OCI-LY3 (cell line): ENCODE data around the gene ARHGAP40.

Experiments used
- H2AFZ ChIP-seq: fragments of 200-600, 300-600 bp; shearing (Covaris generic); 2 replicates; pipeline ENCODE4 v1.6.0; 2014; ENCODE audit warnings: antibody characterized with exemption, low read depth, low read length
- H3K27ac ChIP-seq: fragments of 200-600, 300-600 bp; sonication (generic); 2 replicates; pipeline ENCODE4 v1.5.1; 2014; ENCODE audit warnings: mild to moderate bottlenecking, low read length, moderate library complexity, mixed read lengths
- H3K27me3 ChIP-seq: fragments of 200-600, 300-600 bp; sonication (generic); 2 replicates; pipeline ENCODE4 v1.6.1; 2014; ENCODE audit warnings: low read depth, low read length, mixed read lengths
- H3K36me3 ChIP-seq: fragments of 200-600, 300-600 bp; sonication (generic); replicated peaks from 2 replicates; pipeline ENCODE3; 2014; ENCODE audit warnings: low read depth, low read length, mixed read lengths
- H3K4me1 ChIP-seq: fragments of 300-600, 200-600 bp; sonication (generic); 2 replicates; pipeline ENCODE4 v1.6.1; 2014; ENCODE audit warnings: low read length, mixed read lengths
- H3K4me2 ChIP-seq: fragments of 200-600, 300-600 bp; sonication (generic); 2 replicates; pipeline ENCODE4 v1.6.1; 2014; ENCODE audit warnings: low read length, mixed read lengths
- H3K4me3 ChIP-seq: fragments of 300-600, 200-600 bp; sonication (generic); 2 replicates; pipeline ENCODE4 v1.5.1; 2014; ENCODE audit warnings: antibody characterized with exemption, mild to moderate bottlenecking, low read length, moderate library complexity
- H3K79me2 ChIP-seq: fragments of 300-600, 200-600 bp; shearing (Covaris generic); 2 replicates; pipeline ENCODE4 v1.6.1; 2014; ENCODE audit warnings: mild to moderate bottlenecking, low read length, mixed read lengths
- H3K9ac ChIP-seq: fragments of 300-600, 200-600 bp; shearing (Covaris generic); 2 replicates; pipeline ENCODE4 v1.6.0; 2014; ENCODE audit warnings: mild to moderate bottlenecking, low read length, moderate library complexity
- H3K9me3 ChIP-seq: fragments of 200-600, 300-600 bp; shearing (Covaris generic); 2 replicates; pipeline ENCODE4 v1.6.1; 2014; ENCODE audit warnings: low read length, mixed read lengths; ENCODE audit not compliant: insufficient read depth
- H4K20me1 ChIP-seq: fragments of 200-600, 300-600 bp; sonication (generic); 2 replicates; pipeline ENCODE4 v1.6.1; 2016; ENCODE audit warnings: low read length, mixed read lengths; ENCODE audit not compliant: insufficient read depth
- EZH2phosphoT487 ChIP-seq: fragments of 200-600 bp; shearing (Covaris generic); IDR thresholded peaks from 2 replicates; pipeline ENCODE4 v1.6.1; 2018; ENCODE audit warnings: antibody characterized with exemption, mixed run types, low read depth
- TF ChIP-seq, protein P1 (sequence below): fragments of 200-600, 300-600 bp; sonication (generic); IDR thresholded peaks from 2 replicates; pipeline ENCODE4 v1.5.1; 2014; ENCODE audit warnings: antibody characterized with exemption, low read length, low read depth

Gene ARHGAP40

DNA sequence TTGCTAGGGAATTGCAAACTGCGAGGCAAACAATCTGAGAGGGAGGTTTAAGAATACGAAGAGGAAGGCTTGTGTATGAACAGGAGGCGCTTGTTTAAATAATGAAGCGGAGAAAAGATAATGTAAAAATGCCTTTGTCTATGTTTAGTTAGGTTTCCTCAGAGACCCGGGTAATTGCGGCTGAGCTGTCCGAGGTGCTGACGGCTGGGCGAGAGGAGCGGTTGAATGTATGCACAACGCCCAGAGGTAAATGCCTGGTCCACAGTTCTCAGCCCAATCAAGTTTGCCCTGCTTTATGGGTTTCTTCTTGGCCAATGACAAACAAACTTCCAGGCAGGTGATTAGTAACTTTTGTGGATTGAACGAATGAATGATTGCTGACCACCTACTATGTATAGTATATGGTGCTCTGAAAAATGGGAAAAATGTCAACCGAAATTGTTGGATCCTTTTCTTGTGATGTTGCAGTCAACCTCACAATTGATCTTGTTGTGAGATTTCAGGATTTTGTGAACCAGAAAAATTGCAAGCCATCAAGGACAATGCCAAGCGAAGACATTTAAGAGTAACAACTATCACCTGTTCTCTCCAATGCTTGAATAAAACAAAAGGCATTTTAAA is 84.4 kb downstream of the ARHGAP40 start:
- no peak overlapping the region for H3K4me2 ChIP-seq
- H3K27me3 ChIP-seq = peaks cover 67% of the 10 kb centered on the region
- no peak overlapping the region for H3K4me3 ChIP-seq
- no peaks in the 10 kb centered on the region for H3K36me3 ChIP-seq
- no peak overlapping the region for H3K9ac ChIP-seq
- H3K27ac ChIP-seq = no peak overlapping the region
- no peaks in the 10 kb centered on the region for H3K79me2 ChIP-seq
- no peaks in the 10 kb centered on the region for H3K4me1 ChIP-seq
- no peaks in the 10 kb centered on the region for H3K9me3 ChIP-seq
- H2AFZ ChIP-seq = no peak overlapping the region
- TF ChIP-seq EZH2phosphoT487 = no peak
- TF ChIP-seq, protein P1, sequence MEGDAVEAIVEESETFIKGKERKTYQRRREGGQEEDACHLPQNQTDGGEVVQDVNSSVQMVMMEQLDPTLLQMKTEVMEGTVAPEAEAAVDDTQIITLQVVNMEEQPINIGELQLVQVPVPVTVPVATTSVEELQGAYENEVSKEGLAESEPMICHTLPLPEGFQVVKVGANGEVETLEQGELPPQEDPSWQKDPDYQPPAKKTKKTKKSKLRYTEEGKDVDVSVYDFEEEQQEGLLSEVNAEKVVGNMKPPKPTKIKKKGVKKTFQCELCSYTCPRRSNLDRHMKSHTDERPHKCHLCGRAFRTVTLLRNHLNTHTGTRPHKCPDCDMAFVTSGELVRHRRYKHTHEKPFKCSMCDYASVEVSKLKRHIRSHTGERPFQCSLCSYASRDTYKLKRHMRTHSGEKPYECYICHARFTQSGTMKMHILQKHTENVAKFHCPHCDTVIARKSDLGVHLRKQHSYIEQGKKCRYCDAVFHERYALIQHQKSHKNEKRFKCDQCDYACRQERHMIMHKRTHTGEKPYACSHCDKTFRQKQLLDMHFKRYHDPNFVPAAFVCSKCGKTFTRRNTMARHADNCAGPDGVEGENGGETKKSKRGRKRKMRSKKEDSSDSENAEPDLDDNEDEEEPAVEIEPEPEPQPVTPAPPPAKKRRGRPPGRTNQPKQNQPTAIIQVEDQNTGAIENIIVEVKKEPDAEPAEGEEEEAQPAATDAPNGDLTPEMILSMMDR = no peak
- peaks cover 18% of the 10 kb centered on the region for H4K20me1 ChIP-seq

DNA sequence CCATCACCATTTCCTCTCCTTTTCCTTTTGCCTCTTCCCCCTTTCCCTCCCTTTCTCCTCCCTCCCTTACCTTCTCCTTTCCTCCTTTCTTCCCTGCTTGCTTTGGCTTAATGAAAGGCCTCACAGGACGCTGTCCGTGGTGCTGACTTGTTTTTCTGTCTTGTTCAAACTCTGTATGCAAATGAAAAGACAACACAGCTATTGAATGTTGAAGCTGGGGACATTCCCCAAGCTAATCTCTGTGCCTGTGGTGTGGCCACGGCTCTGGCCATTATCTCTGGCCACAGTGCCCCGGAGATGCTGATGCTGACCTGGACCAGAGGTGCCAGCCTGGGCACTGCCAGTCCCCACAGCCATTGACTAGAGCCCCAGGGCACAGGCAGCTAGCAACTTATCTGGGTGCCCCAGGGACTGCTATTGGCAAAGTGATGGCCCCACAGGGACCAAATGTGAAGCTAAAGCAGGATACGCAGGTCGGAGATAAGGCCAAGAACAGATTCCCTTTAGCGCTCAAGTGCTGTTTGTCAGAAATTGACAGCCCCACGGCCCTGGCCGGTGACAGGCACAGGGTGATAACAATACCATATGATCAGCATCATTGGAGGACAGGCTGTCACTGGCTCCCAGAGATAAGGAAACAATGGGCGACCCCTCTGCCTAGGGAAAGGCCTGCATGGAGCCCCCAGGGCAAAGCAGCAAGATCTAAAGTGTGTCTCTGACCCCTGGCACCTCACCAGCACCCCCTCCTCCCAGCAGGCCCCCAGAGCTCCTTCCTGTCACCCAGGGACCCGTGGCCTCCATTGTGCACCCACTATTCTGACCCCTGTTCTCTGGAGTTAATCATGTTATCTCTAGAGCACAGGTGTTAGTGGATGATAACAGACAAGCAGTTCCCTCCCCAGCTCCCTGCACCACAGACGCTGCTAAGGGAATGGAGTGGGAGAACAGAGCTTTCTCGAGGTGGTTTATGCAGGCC is 91.1 kb downstream of the ARHGAP40 start:
- Histone ChIP-seq H3K4me1 (no peaks in the 10 kb centered on the region), H3K4me2 (no peak overlapping the region), H3K36me3 (no peaks in the 10 kb centered on the region), H3K27ac (no peak overlapping the region), H3K27me3 (peaks cover 31% of the 10 kb centered on the region), H3K79me2 (no peaks in the 10 kb centered on the region), H3K9me3 (no peaks in the 10 kb centered on the region), H2AFZ (no peak overlapping the region), H3K4me3 (no peak overlapping the region), H3K9ac (no peak overlapping the region), H4K20me1 (peaks cover 16% of the 10 kb centered on the region)
- no peak for TF ChIP-seq EZH2phosphoT487
- TF ChIP-seq, protein P1 = no peak

DNA sequence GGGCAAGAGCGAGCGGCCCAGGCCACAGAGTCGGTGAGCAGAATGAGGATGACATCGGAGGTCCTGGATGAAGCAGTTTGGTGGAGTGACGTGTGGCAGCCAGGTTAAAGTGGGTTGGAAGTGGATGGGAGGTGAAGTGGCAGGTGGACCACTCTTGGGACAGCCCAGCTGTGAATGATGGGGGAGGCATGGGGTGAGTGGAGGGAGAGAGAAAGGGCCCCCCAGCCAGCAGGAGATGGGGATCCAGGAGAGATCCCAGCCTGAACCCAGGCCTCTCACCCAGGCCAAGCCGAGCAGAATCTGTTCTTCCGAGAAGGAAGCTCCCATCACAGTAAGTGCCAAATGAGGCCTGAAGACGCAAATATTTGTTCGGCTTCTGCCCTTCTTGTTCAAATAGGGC is 95.7 kb downstream of the ARHGAP40 start:
- H4K20me1 ChIP-seq = peaks cover 11% of the 10 kb centered on the region
- TF ChIP-seq, protein P1 = no peak
- TF ChIP-seq EZH2phosphoT487 = no peak
- peaks cover 44% of the 10 kb centered on the region for H3K27me3 ChIP-seq
- H3K4me3 ChIP-seq = no peak overlapping the region
- no peaks in the 10 kb centered on the region for H3K4me1 ChIP-seq
- no peak overlapping the region for H3K9ac ChIP-seq
- no peak overlapping the region for H3K27ac ChIP-seq
- H3K9me3 ChIP-seq = no peaks in the 10 kb centered on the region
- H2AFZ ChIP-seq = no peak overlapping the region
- H3K4me2 ChIP-seq = no peak overlapping the region
- H3K79me2 ChIP-seq = no peaks in the 10 kb centered on the region
- H3K36me3 ChIP-seq = no peaks in the 10 kb centered on the region

DNA sequence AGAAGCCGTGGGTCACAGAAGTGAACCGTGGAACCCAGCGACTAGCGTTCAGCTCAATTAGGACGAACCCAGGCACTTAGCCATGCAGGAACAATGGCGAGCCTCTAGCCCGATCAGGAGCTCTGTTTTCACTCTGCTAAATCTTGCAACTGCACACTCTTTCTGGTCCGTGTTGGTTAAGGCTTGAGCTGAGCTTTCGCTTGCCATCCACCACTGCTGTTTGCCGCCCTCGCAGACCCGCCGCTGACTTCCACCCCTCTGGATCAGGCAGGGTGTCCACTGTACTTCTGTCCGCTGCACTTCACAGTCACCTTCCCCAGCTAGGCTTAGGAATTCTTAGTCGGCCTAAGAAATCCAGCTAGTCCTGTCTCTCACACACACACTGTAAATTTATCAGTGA is 96.9 kb downstream of the ARHGAP40 start:
- no peaks in the 10 kb centered on the region for H3K4me1 ChIP-seq
- H3K9ac ChIP-seq = no peak overlapping the region
- H3K36me3 ChIP-seq = no peaks in the 10 kb centered on the region
- H2AFZ ChIP-seq = no peak overlapping the region
- H3K4me2 ChIP-seq = no peak overlapping the region
- H3K27ac ChIP-seq = no peak overlapping the region
- H4K20me1 ChIP-seq = peaks cover 10% of the 10 kb centered on the region; the same call in 1 of the 2 replicates
- H3K4me3 ChIP-seq = no peak overlapping the region
- TF ChIP-seq, protein P1 = no peak
- TF ChIP-seq EZH2phosphoT487 = no peak
- no peaks in the 10 kb centered on the region for H3K9me3 ChIP-seq
- H3K27me3 ChIP-seq = peaks cover 56% of the 10 kb centered on the region
- no peaks in the 10 kb centered on the region for H3K79me2 ChIP-seq
